HepG2 (cell line): ENCODE measurements around the gene RNMT. TPM values are rescaled to one million over a fixed set of nuclear protein-coding genes. Genes with fewer than 3 reads are reported as not detected.

Experiments
- HOXA5 ChIP-seq: sonication (generic); formaldehyde crosslinking; IDR thresholded peaks from 2 replicates; pipeline ENCODE4 v1.4.0; 2020; ENCODE audit warnings: missing genetic modification reagents
- HOXA9 ChIP-seq: sonication (generic); formaldehyde crosslinking; IDR thresholded peaks from 2 replicates; pipeline ENCODE4 v1.8.1; 2022; ENCODE audit warnings: missing genetic modification reagents, mild to moderate bottlenecking, moderate library complexity, borderline replicate concordance
- MBNL3 ChIP-seq: fragments of 250-450 bp; sonication (Bioruptor Pico); conservative IDR thresholded peaks from 2 replicates; pipeline ENCODE4 v1.8.0; 2022; ENCODE audit warnings: mild to moderate bottlenecking, inconsistent platforms
- NR3C1 ChIP-seq: sonication (generic); formaldehyde crosslinking; IDR thresholded peaks from 2 replicates; pipeline ENCODE4 v1.4.0; 2020; ENCODE audit warnings: missing genetic modification reagents
- PHF5A ChIP-seq: IDR thresholded peaks from one replicate; pipeline ENCODE4 v1.6.1; 2018; ENCODE audit warnings: low read depth, missing genetic modification reagents; ENCODE audit not compliant: unreplicated experiment
- POLR2AphosphoS5 ChIP-seq: IDR thresholded peaks from 2 replicates; pipeline ENCODE4 v1.6.1; 2012; ENCODE audit warnings: low read depth, low read length
- RFX1 ChIP-seq: fragments of 450-650 bp; IDR thresholded peaks from 2 replicates; pipeline ENCODE4 v1.6.1; 2017
- SMAD3 ChIP-seq: sonication (generic); formaldehyde crosslinking; IDR thresholded peaks from 2 replicates; pipeline ENCODE4 v1.4.0; 2020; ENCODE audit warnings: missing genetic modification reagents
- SRSF4 ChIP-seq: fragments of 200-400 bp; formaldehyde crosslinking; IDR thresholded peaks from one replicate; pipeline ENCODE4 v1.6.1; 2018; ENCODE audit warnings: mild to moderate bottlenecking, low read depth, low read length, moderate library complexity; ENCODE audit not compliant: poor library complexity, severe bottlenecking
- ZNF12 ChIP-seq: sonication (generic); formaldehyde crosslinking; IDR thresholded peaks from 2 replicates; pipeline ENCODE4 v1.5.0; 2020; ENCODE audit warnings: missing genetic modification reagents
- ZNF205 ChIP-seq: IDR thresholded peaks from 2 replicates; pipeline ENCODE4 v1.6.1; 2018; ENCODE audit warnings: missing biosample characterization, missing genetic modification reagents
- ZNF543 ChIP-seq: sonication (generic); formaldehyde crosslinking; IDR thresholded peaks from 2 replicates; pipeline ENCODE4 v1.4.0; 2020; ENCODE audit warnings: mild to moderate bottlenecking, missing genetic modification reagents
- ZNF550 ChIP-seq: sonication (generic); formaldehyde crosslinking; IDR thresholded peaks from 2 replicates; pipeline ENCODE4 v1.4.0; 2020; ENCODE audit warnings: mild to moderate bottlenecking, missing genetic modification reagents, borderline replicate concordance
- ZNF737 ChIP-seq: sonication (generic); formaldehyde crosslinking; IDR thresholded peaks from 2 replicates; pipeline ENCODE4 v1.5.0; 2020; ENCODE audit warnings: missing genetic modification reagents, mild to moderate bottlenecking, borderline replicate concordance
- ZSCAN21 ChIP-seq: sonication (generic); formaldehyde crosslinking; IDR thresholded peaks from 2 replicates; pipeline ENCODE4 v1.8.0; 2022; ENCODE audit warnings: mild to moderate bottlenecking, missing genetic modification reagents, moderate library complexity, borderline replicate concordance
- polyA plus RNA-seq, 8 experiments: library from polyadenylated mRNA; depleted of rRNA in 3 of 8; stranded (reverse) in 7 of 8; unstranded in 1 of 8; fragments of >200 nt; fragmentation: Illumina TruSeq in 4 of 8; extraction: Trizol in 4 of 8; gene quantifications; 2 replicates each; pipeline versions ENCODE4 v1.2.1 to v1.2.3, GENCODE V29; 2011 to 2016; ENCODE audit warnings: low read depth in 4 of 8, missing spikeins in 1 of 8, mixed read lengths in 1 of 8; ENCODE audit not compliant: insufficient read depth in 1 of 8
- total RNA-seq, 5 experiments: library from RNA; depleted of rRNA; stranded (reverse); fragments of >200 nt; fragmentation: Illumina TruSeq; extraction: Trizol; gene quantifications; 2 replicates each; pipeline ENCODE4 v1.2.3, GENCODE V29; 2016; ENCODE audit warnings: low read depth in 1 of 5
- TF ChIP-seq, protein P1 (sequence below): sonication (generic); formaldehyde crosslinking; IDR thresholded peaks from 2 replicates; pipeline ENCODE4 v1.4.0; 2020; ENCODE audit warnings: missing genetic modification reagents
- TF ChIP-seq, protein P2 (sequence below): sonication (generic); formaldehyde crosslinking; conservative IDR thresholded peaks from 2 replicates; pipeline ENCODE4 v1.4.0; 2020; ENCODE audit warnings: missing genetic modification reagents
- TF ChIP-seq, protein P3 (sequence below): sonication (generic); formaldehyde crosslinking; IDR thresholded peaks from 2 replicates; pipeline ENCODE4 v1.4.0; 2020; ENCODE audit warnings: mild to moderate bottlenecking, missing genetic modification reagents
- TF ChIP-seq, protein P4 (sequence below): sonication (generic); formaldehyde crosslinking; IDR thresholded peaks from 2 replicates; pipeline ENCODE4 v1.5.0; 2020; ENCODE audit warnings: mild to moderate bottlenecking, missing genetic modification reagents, borderline replicate concordance
- TF ChIP-seq, protein P5 (sequence below): sonication (generic); formaldehyde crosslinking; IDR thresholded peaks from 2 replicates; pipeline ENCODE4 v1.4.0; 2020; ENCODE audit warnings: missing genetic modification reagents; ENCODE audit errors: not compliant biosample characterization

The RNMT gene
- total and polyA plus RNA-seq, 2 of the 13 experiments (the other 11 are each of a cell fraction or from before 2014, with no cell fraction given): 22.9 to 24.4 TPM

DNA sequence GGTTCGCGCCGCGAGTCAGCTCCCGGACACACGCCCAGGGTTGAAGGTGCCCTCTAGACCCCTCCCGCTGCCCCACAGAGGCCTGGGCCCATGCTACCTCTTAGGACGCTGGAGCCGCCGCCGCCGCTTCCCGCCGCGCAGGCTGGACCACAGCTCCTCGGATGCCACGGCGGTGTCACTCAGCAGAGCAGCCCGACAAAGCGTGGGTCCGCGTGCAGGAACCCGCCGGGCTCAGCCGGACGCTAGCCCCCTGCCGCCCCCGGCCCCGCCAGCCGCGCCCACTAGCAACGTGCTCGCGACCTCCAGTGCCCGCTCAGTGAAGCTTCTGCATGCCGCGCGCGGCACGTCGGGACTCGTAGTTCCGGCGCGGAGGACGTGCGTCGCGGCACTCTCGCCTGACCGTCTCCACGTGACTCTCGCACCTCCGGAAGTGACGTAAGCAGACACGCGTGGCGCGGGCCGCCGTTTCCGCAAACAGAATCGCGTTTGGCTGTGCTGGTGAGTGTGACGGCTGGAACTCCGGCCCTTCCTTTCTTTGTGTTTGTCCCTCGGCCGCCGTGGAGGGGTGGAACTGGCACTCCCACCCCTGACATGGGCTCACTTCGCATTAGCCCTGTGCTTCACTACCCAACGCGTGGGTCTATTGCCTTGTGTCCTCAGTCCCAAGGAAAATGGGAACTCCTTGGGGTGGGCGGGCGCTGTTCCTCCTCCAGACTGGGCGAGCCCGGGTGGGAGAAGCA is at the start of gene RNMT, which contains the start of gene FAM210A (continued):
- TF ChIP-seq, protein P1, sequence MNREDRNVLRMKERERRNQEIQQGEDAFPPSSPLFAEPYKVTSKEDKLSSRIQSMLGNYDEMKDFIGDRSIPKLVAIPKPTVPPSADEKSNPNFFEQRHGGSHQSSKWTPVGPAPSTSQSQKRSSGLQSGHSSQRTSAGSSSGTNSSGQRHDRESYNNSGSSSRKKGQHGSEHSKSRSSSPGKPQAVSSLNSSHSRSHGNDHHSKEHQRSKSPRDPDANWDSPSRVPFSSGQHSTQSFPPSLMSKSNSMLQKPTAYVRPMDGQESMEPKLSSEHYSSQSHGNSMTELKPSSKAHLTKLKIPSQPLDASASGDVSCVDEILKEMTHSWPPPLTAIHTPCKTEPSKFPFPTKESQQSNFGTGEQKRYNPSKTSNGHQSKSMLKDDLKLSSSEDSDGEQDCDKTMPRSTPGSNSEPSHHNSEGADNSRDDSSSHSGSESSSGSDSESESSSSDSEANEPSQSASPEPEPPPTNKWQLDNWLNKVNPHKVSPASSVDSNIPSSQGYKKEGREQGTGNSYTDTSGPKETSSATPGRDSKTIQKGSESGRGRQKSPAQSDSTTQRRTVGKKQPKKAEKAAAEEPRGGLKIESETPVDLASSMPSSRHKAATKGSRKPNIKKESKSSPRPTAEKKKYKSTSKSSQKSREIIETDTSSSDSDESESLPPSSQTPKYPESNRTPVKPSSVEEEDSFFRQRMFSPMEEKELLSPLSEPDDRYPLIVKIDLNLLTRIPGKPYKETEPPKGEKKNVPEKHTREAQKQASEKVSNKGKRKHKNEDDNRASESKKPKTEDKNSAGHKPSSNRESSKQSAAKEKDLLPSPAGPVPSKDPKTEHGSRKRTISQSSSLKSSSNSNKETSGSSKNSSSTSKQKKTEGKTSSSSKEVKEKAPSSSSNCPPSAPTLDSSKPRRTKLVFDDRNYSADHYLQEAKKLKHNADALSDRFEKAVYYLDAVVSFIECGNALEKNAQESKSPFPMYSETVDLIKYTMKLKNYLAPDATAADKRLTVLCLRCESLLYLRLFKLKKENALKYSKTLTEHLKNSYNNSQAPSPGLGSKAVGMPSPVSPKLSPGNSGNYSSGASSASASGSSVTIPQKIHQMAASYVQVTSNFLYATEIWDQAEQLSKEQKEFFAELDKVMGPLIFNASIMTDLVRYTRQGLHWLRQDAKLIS: no peak
- no peak for TF ChIP-seq NR3C1 (CRISPR knock-in tag)
- peak; percentile 70 for TF ChIP-seq PHF5A (CRISPR knock-in tag)
- TF ChIP-seq POLR2AphosphoS5: peak; percentile 81
- peak; percentile 84 for TF ChIP-seq ZNF543 (CRISPR knock-in tag)
- peak; percentile 84 for TF ChIP-seq ZSCAN21
- TF ChIP-seq, protein P2, sequence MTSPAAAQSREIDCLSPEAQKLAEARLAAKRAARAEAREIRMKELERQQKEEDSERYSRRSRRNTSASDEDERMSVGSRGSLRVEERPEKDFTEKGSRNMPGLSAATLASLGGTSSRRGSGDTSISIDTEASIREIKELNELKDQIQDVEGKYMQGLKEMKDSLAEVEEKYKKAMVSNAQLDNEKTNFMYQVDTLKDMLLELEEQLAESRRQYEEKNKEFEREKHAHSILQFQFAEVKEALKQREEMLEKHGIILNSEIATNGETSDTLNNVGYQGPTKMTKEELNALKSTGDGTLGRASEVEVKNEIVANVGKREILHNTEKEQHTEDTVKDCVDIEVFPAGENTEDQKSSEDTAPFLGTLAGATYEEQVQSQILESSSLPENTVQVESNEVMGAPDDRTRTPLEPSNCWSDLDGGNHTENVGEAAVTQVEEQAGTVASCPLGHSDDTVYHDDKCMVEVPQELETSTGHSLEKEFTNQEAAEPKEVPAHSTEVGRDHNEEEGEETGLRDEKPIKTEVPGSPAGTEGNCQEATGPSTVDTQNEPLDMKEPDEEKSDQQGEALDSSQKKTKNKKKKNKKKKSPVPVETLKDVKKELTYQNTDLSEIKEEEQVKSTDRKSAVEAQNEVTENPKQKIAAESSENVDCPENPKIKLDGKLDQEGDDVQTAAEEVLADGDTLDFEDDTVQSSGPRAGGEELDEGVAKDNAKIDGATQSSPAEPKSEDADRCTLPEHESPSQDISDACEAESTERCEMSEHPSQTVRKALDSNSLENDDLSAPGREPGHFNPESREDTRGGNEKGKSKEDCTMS (CRISPR knock-in tag): no peak
- TF ChIP-seq HOXA5: peak; percentile 76; the same call in 1 of the 2 replicates
- TF ChIP-seq, protein P3, sequence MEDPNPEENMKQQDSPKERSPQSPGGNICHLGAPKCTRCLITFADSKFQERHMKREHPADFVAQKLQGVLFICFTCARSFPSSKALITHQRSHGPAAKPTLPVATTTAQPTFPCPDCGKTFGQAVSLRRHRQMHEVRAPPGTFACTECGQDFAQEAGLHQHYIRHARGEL: no peak; the same call in 1 of the 2 replicates
- no peak for TF ChIP-seq ZNF550 (CRISPR knock-in tag)
- TF ChIP-seq, protein P4, sequence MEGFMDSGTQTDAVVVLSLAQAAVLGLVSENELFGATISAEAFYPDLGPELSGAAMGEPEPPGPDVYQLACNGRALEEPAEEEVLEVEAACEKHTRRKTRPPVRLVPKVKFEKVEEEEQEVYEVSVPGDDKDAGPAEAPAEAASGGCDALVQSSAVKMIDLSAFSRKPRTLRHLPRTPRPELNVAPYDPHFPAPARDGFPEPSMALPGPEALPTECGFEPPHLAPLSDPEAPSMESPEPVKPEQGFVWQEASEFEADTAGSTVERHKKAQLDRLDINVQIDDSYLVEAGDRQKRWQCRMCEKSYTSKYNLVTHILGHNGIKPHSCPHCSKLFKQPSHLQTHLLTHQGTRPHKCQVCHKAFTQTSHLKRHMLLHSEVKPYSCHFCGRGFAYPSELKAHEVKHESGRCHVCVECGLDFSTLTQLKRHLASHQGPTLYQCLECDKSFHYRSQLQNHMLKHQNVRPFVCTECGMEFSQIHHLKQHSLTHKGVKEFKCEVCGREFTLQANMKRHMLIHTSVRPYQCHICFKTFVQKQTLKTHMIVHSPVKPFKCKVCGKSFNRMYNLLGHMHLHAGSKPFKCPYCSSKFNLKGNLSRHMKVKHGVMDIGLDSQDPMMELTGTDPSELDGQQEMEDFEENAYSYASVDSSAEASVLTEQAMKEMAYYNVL (CRISPR knock-in tag): peak; percentile 65; the same call in 1 of the 2 replicates
- no peak for TF ChIP-seq RFX1
- TF ChIP-seq ZNF737: no peak
- TF ChIP-seq MBNL3 (CRISPR knock-in tag): no peak
- no peak for TF ChIP-seq SRSF4
- peak; percentile 79; the same call in 1 of the 2 replicates for TF ChIP-seq ZNF205 (CRISPR knock-in tag)
- TF ChIP-seq ZNF12 (CRISPR knock-in tag): peak; percentile 58; the same call in 1 of the 2 replicates
- TF ChIP-seq HOXA9: no peak
- no peak for TF ChIP-seq SMAD3
- TF ChIP-seq, protein P5, sequence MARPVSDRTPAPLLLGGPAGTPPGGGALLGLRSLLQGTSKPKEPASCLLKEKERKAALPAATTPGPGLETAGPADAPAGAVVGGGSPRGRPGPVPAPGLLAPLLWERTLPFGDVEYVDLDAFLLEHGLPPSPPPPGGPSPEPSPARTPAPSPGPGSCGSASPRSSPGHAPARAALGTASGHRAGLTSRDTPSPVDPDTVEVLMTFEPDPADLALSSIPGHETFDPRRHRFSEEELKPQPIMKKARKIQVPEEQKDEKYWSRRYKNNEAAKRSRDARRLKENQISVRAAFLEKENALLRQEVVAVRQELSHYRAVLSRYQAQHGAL (CRISPR knock-in tag): peak; percentile 92
